Thoracic aorta (tissue), 2 donors: ENCODE data around the gene CAPN1. TPM values are rescaled to one million over a fixed set of nuclear protein-coding genes. Genes with fewer than 3 reads are reported as not detected.

ENCODE experiments used
- ATAC-seq: fragments of 150-250 bp; one replicate; pipeline ENCODE4 v1.8.0; 2017; ENCODE audit warnings: low read depth; ENCODE audit not compliant: insufficient number of reproducible peaks, low FRiP score
- DNase-seq: peaks from one replicate; pipeline ENCODE4 v3.0.0-alpha.2; 2020; ENCODE audit warnings: low spot score
- H3K27ac ChIP-seq, 2 donors: fragments of 200-600 bp; sonication (generic); 1 replicate in 1 of 2; 2 replicates in 1 of 2; pipeline ENCODE4 v1.5.1; 2016; ENCODE audit warnings: mild to moderate bottlenecking in 2 of 2, moderate library complexity in 2 of 2
- H3K27me3 ChIP-seq: fragments of 200-600 bp; sonication (generic); replicated peaks from 2 replicates; pipeline ENCODE4 v1.6.0; 2016; ENCODE audit warnings: mild to moderate bottlenecking; ENCODE audit not compliant: insufficient read depth
- H3K36me3 ChIP-seq: fragments of 200-600 bp; sonication (generic); one replicate; pipeline ENCODE4 v1.5.1; 2016
- H3K4me1 ChIP-seq, 2 donors: fragments of 200-600 bp; sonication (generic); 1 replicate in 1 of 2; 2 replicates in 1 of 2; pipeline versions ENCODE4 v1.5.1 to v1.6.0; 2016; ENCODE audit warnings: low read depth in 2 of 2, mild to moderate bottlenecking in 1 of 2; ENCODE audit not compliant: control insufficient read depth in 1 of 2
- H3K4me3 ChIP-seq: fragments of 200-600 bp; sonication (generic); 2 replicates; pipeline ENCODE4 v1.5.1; 2016; ENCODE audit warnings: mild to moderate bottlenecking
- H3K9me3 ChIP-seq: fragments of 200-600 bp; sonication (generic); 2 replicates; pipeline ENCODE4 v1.5.1; 2016
- CTCF ChIP-seq: fragments of 200-600 bp; sonication (generic); IDR thresholded peaks from one replicate; pipeline ENCODE4 v1.5.1; 2019; ENCODE audit warnings: antibody characterized with exemption
- total RNA-seq, 2 donors: library from RNA; depleted of rRNA; stranded (reverse); fragments of >200 nt; gene quantifications; one replicate each; pipeline versions ENCODE4 v1.1.0 to v1.2.3, GENCODE V29; 2016

The CAPN1 gene
- total RNA-seq, 2 donors from 2014 or later: 168 to 203 TPM

GRCh38 chr11:65159012-65159411 is 22.7 kb upstream of the CAPN1 start:
- DNase-seq (no peak), ATAC-seq (no peak)
- Histone ChIP-seq H3K9me3 (no peaks in the 10 kb centered on the region), H3K27me3 (no peaks in the 10 kb centered on the region), H3K4me3 (no peak overlapping the region), H3K36me3 (no peaks in the 10 kb centered on the region), H3K27ac (no peak overlapping the region), H3K4me1 (no peaks in the 10 kb centered on the region)
- TF ChIP-seq CTCF: no peak

GRCh38 chr11:65160643-65161042 is 21.1 kb upstream of the CAPN1 start:
- Histone ChIP-seq H3K27me3 (no peaks in the 10 kb centered on the region), H3K36me3 (no peaks in the 10 kb centered on the region), H3K9me3 (no peaks in the 10 kb centered on the region), H3K4me3 (no peak overlapping the region), H3K27ac (no peak overlapping the region), H3K4me1 (no peaks in the 10 kb centered on the region)
- no peak for TF ChIP-seq CTCF
- DNase-seq (no peak), ATAC-seq (no peak)

GRCh38 chr11:65163684-65164083 is 18.0 kb upstream of the CAPN1 start:
- no peaks in the 10 kb centered on the region for H3K4me1 ChIP-seq
- no peak overlapping the region for H3K4me3 ChIP-seq
- DNase-seq (no peak), ATAC-seq (no peak)
- no peak overlapping the region for H3K27ac ChIP-seq
- TF ChIP-seq CTCF: no peak
- no peaks in the 10 kb centered on the region for H3K27me3 ChIP-seq
- H3K9me3 ChIP-seq: no peaks in the 10 kb centered on the region
- no peaks in the 10 kb centered on the region for H3K36me3 ChIP-seq

- ATAC-seq (no peak), DNase-seq (no peak)
- no peak for TF ChIP-seq CTCF
- Histone ChIP-seq H3K9me3 (no peaks in the 10 kb centered on the region), H3K27me3 (no peaks in the 10 kb centered on the region), H3K4me3 (peak overlapping the region; percentile 65), H3K36me3 (no peaks in the 10 kb centered on the region), H3K4me1 (no peaks in the 10 kb centered on the region), H3K27ac (no peak overlapping the region)
Measured at GRCh38 chr11:65165410-65166317, 16.1 kb upstream of the CAPN1 start.

GRCh38 chr11:65166893-65167292 is 14.8 kb upstream of the CAPN1 start:
- H3K27ac ChIP-seq: no peak overlapping the region
- H3K27me3 ChIP-seq: no peaks in the 10 kb centered on the region
- no peak for TF ChIP-seq CTCF
- H3K4me1 ChIP-seq: no peaks in the 10 kb centered on the region
- H3K4me3 ChIP-seq: no peak overlapping the region
- no peak for DNase-seq
- H3K36me3 ChIP-seq: no peaks in the 10 kb centered on the region
- no peak for ATAC-seq
- H3K9me3 ChIP-seq: no peaks in the 10 kb centered on the region
